RWPE1 (cell line): ENCODE measurements around the gene PTAFR.
A peak's percentile ranks its signal among the peaks of the same experiment; 100 is the strongest.

Source experiments
- CTCF ChIA-PET: fragments of 350-600 bp; sonication (Branson Sonifier 250); formaldehyde crosslinking; extraction: SDS; loops from one replicate; lab custom pipeline; 2021; lab: Yijun Ruan, JAX
- POLR2A ChIA-PET: fragments of 400-600 bp; formaldehyde crosslinking; extraction: SDS; loops from one replicate; lab custom pipeline; 2020; ENCODE audit warnings: antibody characterized with exemption; ENCODE audit not compliant: low non-redundant PET; lab: Yijun Ruan, JAX
- DNase-seq: peaks from one replicate; pipeline ENCODE4 v3.0.0; 2012; ENCODE audit warnings: low spot score
- H3K27ac ChIP-seq: fragments of 450-650 bp; 2 replicates; pipeline ENCODE4 v1.5.1; 2017
- TF ChIP-seq, protein P1 (sequence below): fragments of 450-650 bp; conservative IDR thresholded peaks from 2 replicates; pipeline ENCODE4 v1.5.1; 2017; ENCODE audit warnings: low read depth, mild to moderate bottlenecking

PTAFR gene, protein sequence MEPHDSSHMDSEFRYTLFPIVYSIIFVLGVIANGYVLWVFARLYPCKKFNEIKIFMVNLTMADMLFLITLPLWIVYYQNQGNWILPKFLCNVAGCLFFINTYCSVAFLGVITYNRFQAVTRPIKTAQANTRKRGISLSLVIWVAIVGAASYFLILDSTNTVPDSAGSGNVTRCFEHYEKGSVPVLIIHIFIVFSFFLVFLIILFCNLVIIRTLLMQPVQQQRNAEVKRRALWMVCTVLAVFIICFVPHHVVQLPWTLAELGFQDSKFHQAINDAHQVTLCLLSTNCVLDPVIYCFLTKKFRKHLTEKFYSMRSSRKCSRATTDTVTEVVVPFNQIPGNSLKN

DNA sequence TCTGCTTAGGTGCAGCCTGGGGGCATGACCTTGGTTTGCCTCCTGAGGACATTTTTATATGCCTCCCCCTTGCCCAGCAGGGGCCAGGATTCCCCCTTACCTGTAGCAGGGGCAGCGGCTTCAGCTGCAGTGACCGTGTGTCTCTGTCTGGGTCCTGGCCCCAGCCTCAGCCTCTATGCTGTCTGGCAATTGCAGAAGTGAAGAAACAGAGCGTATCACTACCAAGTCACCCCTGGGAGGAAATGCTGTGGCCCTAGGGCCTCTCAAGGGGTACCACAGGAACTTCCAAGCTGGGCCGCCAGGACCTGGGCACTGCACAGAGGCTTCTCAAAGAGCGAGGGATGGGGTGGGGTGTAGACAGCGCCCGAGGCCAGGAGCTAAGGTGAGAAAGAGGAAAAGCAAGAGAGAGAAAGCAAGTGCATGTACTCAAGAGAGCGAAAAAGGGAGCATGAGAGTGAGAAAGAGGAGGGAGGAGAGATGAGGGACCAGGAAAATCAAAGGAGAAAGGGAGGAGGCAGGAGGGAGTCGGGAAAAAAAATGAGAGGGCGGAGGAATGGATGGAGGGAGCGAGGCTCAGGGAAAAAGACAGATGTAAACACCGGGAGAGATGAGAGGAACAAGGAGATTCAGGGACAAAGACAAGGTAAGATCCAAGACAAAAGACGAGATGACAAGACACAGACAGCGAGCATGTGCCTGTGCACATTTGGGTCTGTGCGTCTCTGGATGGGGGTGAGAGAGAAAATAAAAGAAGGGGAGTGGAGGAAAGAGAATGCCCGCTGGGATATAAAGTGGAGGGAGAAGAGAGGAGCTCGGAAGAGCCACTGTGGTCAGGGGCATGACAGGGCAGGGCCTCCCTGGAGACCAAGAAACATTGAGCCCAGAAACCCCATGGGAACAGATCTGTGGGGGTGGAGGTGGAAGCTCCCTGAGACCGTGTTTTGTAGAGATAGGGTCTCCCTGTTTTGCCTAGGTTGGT, at the start of gene PTAFR:
Gene PTAFR (minus strand): TSS at position 199 of the 979 bp plus-strand sequence. CDS start 25,669 bp downstream, outside the sequence.
- H3K27ac ChIP-seq, result no peak within 1 kb of the TSS
- no peak for DNase-seq
- CTCF ChIA-PET, result no interaction called here
- POLR2A ChIA-PET, result no interaction called here
- TF ChIP-seq, protein P1, sequence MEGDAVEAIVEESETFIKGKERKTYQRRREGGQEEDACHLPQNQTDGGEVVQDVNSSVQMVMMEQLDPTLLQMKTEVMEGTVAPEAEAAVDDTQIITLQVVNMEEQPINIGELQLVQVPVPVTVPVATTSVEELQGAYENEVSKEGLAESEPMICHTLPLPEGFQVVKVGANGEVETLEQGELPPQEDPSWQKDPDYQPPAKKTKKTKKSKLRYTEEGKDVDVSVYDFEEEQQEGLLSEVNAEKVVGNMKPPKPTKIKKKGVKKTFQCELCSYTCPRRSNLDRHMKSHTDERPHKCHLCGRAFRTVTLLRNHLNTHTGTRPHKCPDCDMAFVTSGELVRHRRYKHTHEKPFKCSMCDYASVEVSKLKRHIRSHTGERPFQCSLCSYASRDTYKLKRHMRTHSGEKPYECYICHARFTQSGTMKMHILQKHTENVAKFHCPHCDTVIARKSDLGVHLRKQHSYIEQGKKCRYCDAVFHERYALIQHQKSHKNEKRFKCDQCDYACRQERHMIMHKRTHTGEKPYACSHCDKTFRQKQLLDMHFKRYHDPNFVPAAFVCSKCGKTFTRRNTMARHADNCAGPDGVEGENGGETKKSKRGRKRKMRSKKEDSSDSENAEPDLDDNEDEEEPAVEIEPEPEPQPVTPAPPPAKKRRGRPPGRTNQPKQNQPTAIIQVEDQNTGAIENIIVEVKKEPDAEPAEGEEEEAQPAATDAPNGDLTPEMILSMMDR, result no peak

DNA sequence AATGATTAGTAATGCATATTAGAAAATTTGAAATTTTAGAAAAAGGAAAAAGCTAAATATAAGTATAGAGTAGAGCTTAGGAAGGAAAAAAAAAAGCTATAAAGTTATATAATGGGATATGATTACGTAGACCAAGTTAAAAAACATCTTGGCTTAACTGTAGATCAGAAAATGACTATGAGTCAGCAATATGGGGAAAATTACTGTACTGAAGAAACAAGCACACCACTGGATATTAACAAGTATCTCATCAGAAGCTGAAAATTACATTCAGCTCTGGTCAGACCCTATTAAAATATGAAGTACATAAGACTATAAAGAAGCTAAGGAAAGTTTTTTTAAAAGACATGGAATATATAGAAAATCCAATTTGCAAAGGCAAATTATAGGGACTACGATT, 36.8 kb upstream of the PTAFR start:
- ChIA-PET CTCF (interaction anchor here (0.5 to 3.2 kb wide), 3 partner anchors 35 to 355 kb away, joined by 3 to 13 read pairs (median 4); no protein-coding TSS in a partner anchor), POLR2A (no interaction called here)
- TF ChIP-seq, protein P1, result no peak
- no peak for DNase-seq
- H3K27ac ChIP-seq, result no peak overlapping the region

DNA sequence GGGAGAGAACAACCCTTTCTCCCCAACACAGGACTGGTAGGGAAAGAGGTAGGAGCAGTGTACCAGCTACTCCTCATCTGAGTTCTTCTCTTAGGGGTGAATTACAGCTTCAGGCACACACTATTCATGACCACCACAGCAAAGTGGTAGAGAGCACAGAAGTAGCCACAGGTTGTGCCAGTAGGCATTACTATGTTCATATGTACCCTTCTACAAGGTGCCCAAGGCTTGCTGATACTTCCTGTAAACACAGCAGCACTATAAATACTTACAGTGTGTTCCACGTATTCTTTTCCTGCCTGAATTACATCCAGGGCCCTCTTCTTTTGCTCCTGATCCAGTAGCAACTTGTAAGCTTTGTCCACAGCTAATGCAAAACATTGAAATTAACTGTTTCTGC, 33.2 kb upstream of the PTAFR start:
- POLR2A ChIA-PET, result no interaction called here
- no peak for DNase-seq
- TF ChIP-seq, protein P1, result no peak
- CTCF ChIA-PET, result interaction anchor here (0.6 to 1.8 kb wide), 10 partner anchors 13 to 242 kb away, joined by 3 to 31 read pairs (median 4); partner anchors contain the start of gene EYA3
- H3K27ac ChIP-seq, result no peak overlapping the region

DNA sequence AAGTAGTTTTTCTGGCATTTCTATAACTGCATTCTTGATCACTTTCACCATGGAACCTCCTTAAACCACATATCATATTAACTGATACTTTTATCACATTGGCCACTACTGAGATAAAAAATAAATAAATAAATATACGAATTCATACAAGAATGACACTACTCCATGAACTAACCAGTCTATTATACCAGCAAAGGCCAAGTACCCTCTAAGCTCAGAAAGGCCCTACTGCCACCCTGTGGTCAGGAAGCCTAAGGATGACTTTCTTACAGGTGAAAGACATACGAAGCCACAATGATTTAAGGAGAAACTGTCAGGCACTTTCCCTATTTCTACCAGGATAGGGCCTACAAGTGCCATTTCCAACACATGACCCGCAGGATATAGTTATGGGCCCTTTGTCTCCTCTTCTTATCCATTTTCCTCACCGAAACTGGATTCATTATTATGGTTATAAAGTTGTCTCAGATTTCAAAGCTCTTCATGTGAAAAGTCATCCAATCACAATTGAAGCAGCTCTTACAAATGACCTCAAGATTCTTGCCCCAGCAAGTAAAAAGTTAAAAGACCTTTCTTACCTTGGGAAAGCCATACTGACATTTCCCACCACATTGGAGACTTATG, 32.4 kb upstream of the PTAFR start:
- DNase-seq, result peak; percentile 58
- H3K27ac ChIP-seq, result no peak overlapping the region
- TF ChIP-seq, protein P1, result peak; percentile 72
- CTCF ChIA-PET, result interaction anchor here (0.6 to 1.8 kb wide), 16 partner anchors 9 to 242 kb away, joined by 3 to 31 read pairs (median 4); partner anchors contain the start of gene EYA3
- POLR2A ChIA-PET, result no interaction called here

DNA sequence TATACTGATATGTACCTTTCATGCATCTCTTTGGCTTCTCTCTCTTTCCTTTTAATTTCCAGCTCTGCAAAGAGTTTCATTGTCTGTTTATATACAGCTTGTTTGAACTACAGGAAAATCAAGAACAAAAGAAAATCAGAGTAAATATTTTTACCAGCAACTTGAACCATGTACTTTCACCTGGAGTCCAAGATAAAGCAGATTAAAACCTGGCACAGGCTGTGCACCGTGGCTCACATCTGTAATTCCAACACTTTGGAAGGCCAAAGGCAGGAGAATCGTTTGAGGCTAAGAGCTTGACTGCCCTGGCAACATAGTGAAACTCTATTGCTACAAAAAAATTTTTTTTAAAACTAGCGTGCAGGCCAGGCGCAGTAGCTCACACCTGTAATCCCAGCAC, 28.8 kb upstream of the PTAFR start:
- TF ChIP-seq, protein P1, result no peak
- ChIA-PET POLR2A (interaction anchor here (0.6 kb wide), 1 partner anchor 13 kb away, joined by 7 read pairs; no protein-coding TSS in a partner anchor), CTCF (no interaction called here)
- no peak overlapping the region for H3K27ac ChIP-seq
- DNase-seq, result no peak
